ENCODE data around the gene CRACR2A. TPM values are rescaled to one million over a fixed set of nuclear protein-coding genes. Genes with fewer than 3 reads are reported as not detected.

Gene CRACR2A
- total and polyA plus RNA-seq, 2 of the 8 experiments (the other 6 are each of a cell fraction or from before 2014, with no cell fraction given), result 0.85 to 3.2 TPM

DNA sequence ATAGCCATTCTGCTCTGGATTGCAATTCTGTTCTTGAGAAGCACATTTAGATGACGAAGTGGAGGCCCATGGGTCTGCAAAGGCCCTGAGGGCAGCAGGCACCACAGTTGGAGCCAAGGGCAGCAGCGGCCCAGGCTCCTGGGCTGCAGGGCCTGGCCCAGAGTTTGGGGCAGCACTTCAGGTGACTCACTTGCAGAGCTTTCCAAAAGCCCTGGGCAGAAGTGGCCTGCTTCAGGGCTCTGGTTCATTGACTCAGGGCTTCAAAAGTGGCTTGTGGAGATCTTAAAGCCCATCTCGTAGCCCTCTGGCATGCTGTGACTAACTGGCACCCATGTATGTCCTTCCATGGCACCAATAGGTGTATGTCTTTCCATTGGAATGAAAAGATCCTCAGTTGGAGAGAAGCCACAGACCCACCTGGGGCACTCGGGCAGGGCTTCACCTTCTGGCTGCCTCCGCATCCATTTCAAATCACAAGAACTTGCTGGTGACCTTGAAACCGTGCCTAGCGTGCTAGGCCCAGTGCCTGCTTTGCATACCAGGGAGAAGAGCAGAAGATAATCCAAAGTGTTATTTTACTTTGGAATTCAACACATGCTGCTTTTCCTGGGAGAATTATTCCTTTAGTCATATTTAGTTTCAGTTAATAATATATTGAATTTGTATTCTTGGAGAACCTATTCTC, 155.2 kb downstream of the CRACR2A start:
- peaks cover 6 to 14% (median 11%) of the 10 kb centered on the region in 4 experiments for H3K4me1 ChIP-seq (replicated peaks in 1 of 4; ENCODE audit: control insufficient read depth in 3 of 4, insufficient read depth in 4 of 4, low read length in 3 of 4)
- H3K36me3 ChIP-seq (ENCODE audit: control insufficient read depth in 2 of 4, insufficient read depth in 4 of 4, low read length in 3 of 4), result no peaks in the 10 kb centered on the region
- H3K14ac ChIP-seq (ENCODE audit: insufficient read length), result no peak overlapping the region
- H3K79me2 ChIP-seq (ENCODE audit: control insufficient read depth in 1 of 2, insufficient read depth in 2 of 2, low read length in 2 of 2), result no peaks in the 10 kb centered on the region
- no peak overlapping the region for H2BK5ac ChIP-seq (ENCODE audit: low read depth, low read length)
- no peak overlapping the region for H4K5ac ChIP-seq (ENCODE audit: insufficient read length, low read depth, low read length)
- no peak overlapping the region for H3K18ac ChIP-seq (ENCODE audit: extremely low read depth, low read length)
- 89% methylated on average over 7 of the region's 7 CpGs; no CpG with 5 or more reads in 1 of the 2 experiments for WGBS, 2 experiments (ENCODE audit: extremely low coverage in 1 of 2, insufficient coverage in 1 of 2, insufficient read length in 1 of 2, insufficient replicate concordance in 2 of 2, low coverage in 1 of 2, low lambda C conversion rate in 2 of 2, missing lambda C conversion rate in 1 of 2)
- no peak overlapping the region for H3K4ac ChIP-seq (replicated peaks; ENCODE audit: insufficient read length, low read depth, low read length)
- no peak overlapping the region for H2AK5ac ChIP-seq (ENCODE audit: low read depth, low read length)
- H3K27me3 ChIP-seq (replicated peaks in 1 of 4; ENCODE audit: control insufficient read depth in 3 of 4, extremely low read depth in 1 of 4, insufficient read depth in 3 of 4, low read length in 3 of 4), result no peaks in the 10 kb centered on the region
- DNase-seq (ENCODE audit: low read depth in 1 of 2, low spot score in 2 of 2), result no peak
- no peak for TF ChIP-seq BRCA1 (IDR thresholded peaks at IDR 0.05; ENCODE audit: low read depth, low read length)
- TF ChIP-seq, protein P1, sequence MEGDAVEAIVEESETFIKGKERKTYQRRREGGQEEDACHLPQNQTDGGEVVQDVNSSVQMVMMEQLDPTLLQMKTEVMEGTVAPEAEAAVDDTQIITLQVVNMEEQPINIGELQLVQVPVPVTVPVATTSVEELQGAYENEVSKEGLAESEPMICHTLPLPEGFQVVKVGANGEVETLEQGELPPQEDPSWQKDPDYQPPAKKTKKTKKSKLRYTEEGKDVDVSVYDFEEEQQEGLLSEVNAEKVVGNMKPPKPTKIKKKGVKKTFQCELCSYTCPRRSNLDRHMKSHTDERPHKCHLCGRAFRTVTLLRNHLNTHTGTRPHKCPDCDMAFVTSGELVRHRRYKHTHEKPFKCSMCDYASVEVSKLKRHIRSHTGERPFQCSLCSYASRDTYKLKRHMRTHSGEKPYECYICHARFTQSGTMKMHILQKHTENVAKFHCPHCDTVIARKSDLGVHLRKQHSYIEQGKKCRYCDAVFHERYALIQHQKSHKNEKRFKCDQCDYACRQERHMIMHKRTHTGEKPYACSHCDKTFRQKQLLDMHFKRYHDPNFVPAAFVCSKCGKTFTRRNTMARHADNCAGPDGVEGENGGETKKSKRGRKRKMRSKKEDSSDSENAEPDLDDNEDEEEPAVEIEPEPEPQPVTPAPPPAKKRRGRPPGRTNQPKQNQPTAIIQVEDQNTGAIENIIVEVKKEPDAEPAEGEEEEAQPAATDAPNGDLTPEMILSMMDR (IDR thresholded peaks at IDR 0.05; ENCODE audit: control extremely low read depth in 1 of 3, insufficient read depth in 1 of 3, low read depth in 1 of 3, low read length in 3 of 3), result no peak
- no peak for TF ChIP-seq EGR1 (IDR thresholded peaks at IDR 0.05; ENCODE audit: borderline replicate concordance, low read depth, low read length)
- TF ChIP-seq KDM1A (IDR thresholded peaks at IDR 0.05; ENCODE audit: borderline replicate concordance, low read length), result no peak
- H3K4me3 ChIP-seq (ENCODE audit: extremely low read depth in 1 of 4, insufficient read depth in 2 of 4, low read depth in 3 of 4, low read length in 4 of 4), result no peak overlapping the region
- no peak overlapping the region for H3K56ac ChIP-seq (replicated peaks; ENCODE audit: insufficient read length, low read depth, low read length)
- H3K23ac ChIP-seq (ENCODE audit: insufficient read length), result no peak overlapping the region
- no peak overlapping the region for H2BK120ac ChIP-seq (replicated peaks; ENCODE audit: low read depth, low read length)
- H3K9ac ChIP-seq (replicated peaks in 1 of 4; ENCODE audit: extremely low read depth in 1 of 4, low read depth in 3 of 4, low read length in 3 of 4), result no peak overlapping the region
- H4K8ac ChIP-seq (ENCODE audit: extremely low read depth, insufficient read depth, low read length), result no peak overlapping the region
- H2BK15ac ChIP-seq (ENCODE audit: low read length), result no peak overlapping the region
- FAIRE-seq, result no peak
- no peak overlapping the region for H3K27ac ChIP-seq (ENCODE audit: low read depth, low read length)
- no peak overlapping the region for H4K91ac ChIP-seq (replicated peaks; ENCODE audit: insufficient read length, low read length)
- H3K79me1 ChIP-seq (ENCODE audit: low read depth, low read length), result no peaks in the 10 kb centered on the region
- H2AFZ ChIP-seq (ENCODE audit: low read length), result no peak overlapping the region
- no peak overlapping the region for H2BK12ac ChIP-seq (ENCODE audit: low read depth, low read length)
- no peaks in the 10 kb centered on the region for H3K23me2 ChIP-seq (ENCODE audit: low read depth, low read length)
- H4K20me1 ChIP-seq (replicated peaks in 1 of 2; ENCODE audit: control insufficient read depth in 1 of 2, insufficient read depth in 2 of 2, low read length in 2 of 2), result no peaks in the 10 kb centered on the region
- no peaks in the 10 kb centered on the region for H3K9me3 ChIP-seq (ENCODE audit: insufficient read depth in 2 of 2, low read depth in 1 of 2, low read length in 1 of 2)
- no peak overlapping the region for H3K4me2 ChIP-seq (ENCODE audit: insufficient read depth in 1 of 2, low read depth in 2 of 2, low read length in 2 of 2)
- H2BK20ac ChIP-seq (ENCODE audit: low read length), result no peak overlapping the region
- ChIA-PET POLR2A (ENCODE audit: partially characterized antibody) (no interaction called here), CTCF (ENCODE audit: partially characterized antibody) (no interaction called here)
